B cell (primary cell): ENCODE data around the gene FBXO48. TPM values are rescaled to one million over a fixed set of nuclear protein-coding genes. Genes with fewer than 3 reads are reported as not detected.

Source experiments
- ATAC-seq: fragments of 200-7000 bp; cut with Tn5 transposase; one replicate; pipeline ENCODE4 v1.10.0; 2021; ENCODE audit warnings: low read depth, mild to moderate bottlenecking, moderate number of reproducible peaks, moderate library complexity
- CTCF ChIA-PET: fragments of 350-600 bp; sonication (Branson Sonifier 250); formaldehyde crosslinking; loops from one replicate; lab custom pipeline; 2021; ENCODE audit warnings: antibody characterized with exemption, inconsistent platforms; lab: Charles Lee
- POLR2A ChIA-PET: fragments of 350-600 bp; sonication (Branson Sonifier 250); formaldehyde crosslinking; loops from one replicate; lab custom pipeline; 2021; ENCODE audit warnings: antibody characterized with exemption; lab: Charles Lee
- DNase-seq: peaks from one replicate; pipeline ENCODE4 v3.0.0; 2013
- H2AFZ ChIP-seq: 2 replicates; pipeline ENCODE4 v1.6.1; 2012; ENCODE audit warnings: mild to moderate bottlenecking, low read depth, low read length; ENCODE audit not compliant: insufficient read depth, poor library complexity, severe bottlenecking
- H3K27ac ChIP-seq, 2 donors: 1 replicate in 1 of 2; 2 replicates in 1 of 2; pipeline ENCODE4 v1.5.1; 2012 to 2013; ENCODE audit warnings: low read length in 2 of 2, mild to moderate bottlenecking in 2 of 2, moderate library complexity in 1 of 2
- H3K27me3 ChIP-seq, 4 experiments: fragments of 200-600 bp in 1 of 4; sonication (generic) in 1 of 4; replicated peaks in 1 of 4; 1 replicate in 2 of 4; 2 replicates in 2 of 4; pipeline versions ENCODE4 v1.6.1 to v1.7.0; 2013 to 2016; ENCODE audit warnings: low read length in 3 of 4, mild to moderate bottlenecking in 2 of 4, mixed read lengths in 1 of 4, moderate library complexity in 1 of 4; ENCODE audit not compliant: insufficient read depth in 4 of 4, control insufficient read depth in 3 of 4; ENCODE audit errors: control extremely low read depth in 1 of 4
- H3K36me3 ChIP-seq, 2 experiments: replicated peaks in 1 of 2; 1 replicate in 1 of 2; 2 replicates in 1 of 2; pipeline versions ENCODE4 v1.6.1 to v1.7.1; 2013; ENCODE audit warnings: low read length in 1 of 2; ENCODE audit not compliant: insufficient read depth in 2 of 2, control insufficient read depth in 1 of 2; ENCODE audit errors: control extremely low read depth in 1 of 2, extremely low read depth in 1 of 2
- H3K4me1 ChIP-seq, 2 donors: fragments of 200-600 bp in 1 of 2; sonication (generic) in 1 of 2; 1 replicate in 1 of 2; 2 replicates in 1 of 2; pipeline versions ENCODE4 v1.5.1 to v1.6.1; 2013 to 2017; ENCODE audit warnings: low read length in 2 of 2; ENCODE audit not compliant: control insufficient read depth in 2 of 2, insufficient read depth in 2 of 2
- H3K4me2 ChIP-seq: replicated peaks from 2 replicates; pipeline ENCODE3; 2012; ENCODE audit warnings: mild to moderate bottlenecking, low read depth, low read length; ENCODE audit not compliant: poor library complexity, severe bottlenecking
- H3K4me3 ChIP-seq, 5 experiments: fragments of 200-600 bp in 1 of 5; sonication (generic) in 1 of 5; 1 replicate in 3 of 5; 2 replicates in 2 of 5; pipeline versions ENCODE4 v1.5.1 to v1.7.0; 2011 to 2016; ENCODE audit warnings: low read length in 4 of 5, mild to moderate bottlenecking in 4 of 5, low read depth in 2 of 5, control low read depth in 1 of 5, moderate library complexity in 1 of 5; ENCODE audit not compliant: insufficient read depth in 1 of 5; ENCODE audit errors: control extremely low read depth in 1 of 5, extremely low read depth in 1 of 5
- H3K79me2 ChIP-seq: fragments of 200-600 bp; sonication (generic); one replicate; pipeline ENCODE4 v1.6.0; 2016; ENCODE audit warnings: low read length; ENCODE audit not compliant: control insufficient read depth, insufficient read depth
- H3K9ac ChIP-seq: fragments of 200-600 bp; sonication (generic); 2 replicates; pipeline ENCODE4 v1.6.1; 2017; ENCODE audit warnings: mild to moderate bottlenecking, low read length, moderate library complexity
- H3K9me3 ChIP-seq, 3 donors: one replicate each; pipeline versions ENCODE4 v1.6.1 to v1.7.1; 2013; ENCODE audit warnings: low read length in 2 of 3; ENCODE audit not compliant: control insufficient read depth in 2 of 3, insufficient read depth in 1 of 3; ENCODE audit errors: control extremely low read depth in 1 of 3
- H4K20me1 ChIP-seq: 2 replicates; pipeline ENCODE4 v1.6.0; 2012; ENCODE audit warnings: mild to moderate bottlenecking, low read length; ENCODE audit not compliant: insufficient read depth, control insufficient read depth, poor library complexity, severe bottlenecking
- H3K27ac Mint-ChIP-seq: one replicate; pipeline ENCODE4 v1.8.0; 2021; ENCODE audit warnings: mixed read lengths
- H3K27me3 Mint-ChIP-seq: one replicate; pipeline ENCODE4 v1.8.0; 2021; ENCODE audit warnings: mixed read lengths
- H3K4me1 Mint-ChIP-seq: one replicate; pipeline ENCODE4 v1.8.0; 2021; ENCODE audit warnings: mixed read lengths
- H3K4me3 Mint-ChIP-seq: one replicate; pipeline ENCODE4 v1.8.0; 2021; ENCODE audit warnings: mixed read lengths
- H3K9me3 Mint-ChIP-seq: one replicate; pipeline ENCODE4 v1.8.0; 2022; ENCODE audit warnings: mixed read lengths; ENCODE audit not compliant: insufficient read depth
- CTCF ChIP-seq: fragments of 200-600 bp; IDR thresholded peaks from one replicate; pipeline ENCODE4 v1.8.0; 2022; ENCODE audit warnings: antibody characterized with exemption, mild to moderate bottlenecking
- EZH2 ChIP-seq: IDR thresholded peaks from 2 replicates; pipeline ENCODE4 v1.6.1; 2012; ENCODE audit warnings: borderline replicate concordance, low read depth, mild to moderate bottlenecking, moderate library complexity, low read length; ENCODE audit not compliant: insufficient read depth, poor library complexity, severe bottlenecking
- WGBS: methylation state at CpG from one replicate; pipeline ENCODE4 v1.1.5; 2013; ENCODE audit warnings: missing lambda C conversion rate; ENCODE audit not compliant: insufficient coverage; 5-methylcytosine and 5-hydroxymethylcytosine counted together
- intact Hi-C: fragments of 100-400 bp; cut with micrococcal nuclease; formaldehyde crosslinking; loops from one replicate; pipeline ENCODE4 v1.10.0; 2022
- polyA plus RNA-seq: library from polyadenylated mRNA; depleted of rRNA; stranded (reverse); fragments of >200 nt; gene quantifications from 2 replicates; pipeline ENCODE4 v1.2.3, GENCODE V29; 2012
- total RNA-seq, 2 donors: library from RNA; stranded (reverse); fragments of 120-200 nt in 1 of 2; gene quantifications; 1 replicate in 1 of 2; 2 replicates in 1 of 2; pipeline versions ENCODE4 v1.2.3 to v1.2.4, GENCODE V29; 2013 to 2022

The FBXO48 gene
- total and polyA plus RNA-seq, 2 donors (not counting 1 experiment from before 2014, with no cell fraction given), result 1.5 to 3.2 TPM

DNA sequence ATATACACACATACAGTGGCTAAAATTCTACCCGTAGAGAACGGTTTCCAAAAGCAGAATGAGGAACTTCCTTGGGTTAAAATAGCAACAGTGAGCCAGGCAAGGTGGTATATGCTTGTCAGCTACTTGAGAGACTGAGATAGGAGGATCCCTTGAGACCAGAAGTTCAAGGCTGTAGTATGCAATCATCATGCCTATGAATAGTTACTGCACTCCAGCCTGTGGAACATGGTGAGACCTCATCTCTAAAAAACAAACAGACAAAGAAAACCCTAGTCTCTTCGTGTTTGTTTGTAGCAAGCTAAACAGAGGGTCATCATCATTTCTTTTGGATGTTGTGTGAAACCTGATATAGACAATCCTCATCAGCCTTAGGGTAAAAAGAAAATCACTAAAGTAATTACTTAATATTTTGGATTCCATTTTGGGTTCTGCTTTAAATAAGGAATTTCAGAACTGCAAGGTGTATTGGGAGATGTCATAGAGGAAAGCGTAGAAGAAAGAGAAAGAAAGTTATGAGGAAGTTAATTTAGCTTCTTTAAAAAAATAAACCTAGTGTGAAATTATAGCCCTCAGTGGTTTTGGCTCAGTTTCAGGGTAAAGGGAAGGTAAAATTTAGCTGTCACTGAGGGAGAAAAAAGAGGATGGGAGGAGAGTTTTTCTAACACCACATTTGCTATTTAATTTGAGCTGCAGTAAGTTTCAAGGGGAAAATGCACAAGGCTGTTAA is 55.5 kb downstream of the FBXO48 start:
- Histone ChIP-seq H3K36me3 (no peaks in the 10 kb centered on the region), H3K4me1 (peaks cover 59 to 66% of the 10 kb centered on the region in 2 donors), H3K9me3 (peaks cover 0 to 1% (median 0%) of the 10 kb centered on the region in 3 donors), H3K4me3 (peak overlapping the region; percentile 24 to 60 (median 45)), H3K27me3 (no peaks in the 10 kb centered on the region), H4K20me1 (no peaks in the 10 kb centered on the region), H2AFZ (peak overlapping the region; percentile 29), H3K4me2 (peak overlapping the region; percentile 77), H3K9ac (peak overlapping the region; percentile 60), H3K27ac (peak overlapping the region; percentile 83 to 87), H3K79me2 (no peaks in the 10 kb centered on the region)
- Mint-ChIP-seq H3K4me1 (peaks cover 91% of the 10 kb centered on the region), H3K4me3 (peak overlapping the region; percentile 78), H3K27me3 (no peaks in the 10 kb centered on the region), H3K27ac (peak overlapping the region; percentile 83), H3K9me3 (peaks cover 10% of the 10 kb centered on the region)
- DNase-seq, result peak; percentile 79
- TF ChIP-seq EZH2 (no peak), CTCF (no peak)
- ATAC-seq, result peak; percentile 97
- intact Hi-C loops, result loop anchor here (1.0 kb wide), 5 partner anchors 8 to 49 kb away; no protein-coding TSS in a partner anchor
- ChIA-PET POLR2A (interaction anchor here (0.6 to 1.5 kb wide), 4 partner anchors 8 to 90 kb away, joined by 3 to 9 read pairs (median 6); no protein-coding TSS in a partner anchor), CTCF (interaction anchor here (0.9 to 2.5 kb wide), 12 partner anchors 8 to 289 kb away, joined by 3 to 16 read pairs (median 3); no protein-coding TSS in a partner anchor)
- WGBS, result no CpG with 5 or more reads among the region's 4 CpGs

Other genes starting within 250 kb of the FBXO48 start
- gene PPP3R1, start 214.8 kb downstream of the FBXO48 start, total RNA-seq, result 55.6 and 64.2 TPM in 2 replicates
- 17.9 and 27.3 TPM in 2 replicates for gene PPP3R1, start 214.8 kb downstream of the FBXO48 start, polyA plus RNA-seq
- gene CNRIP1, start 147.3 kb downstream of the FBXO48 start, total RNA-seq, result not detected in 2 replicates
- gene CNRIP1, start 147.3 kb downstream of the FBXO48 start, polyA plus RNA-seq, result not detected in 2 replicates
- gene PLEK, start 102.0 kb downstream of the FBXO48 start, total RNA-seq, result 39.9 and 41.5 TPM in 2 replicates
- 78.3 and 99.4 TPM in 2 replicates for gene PLEK, start 102.0 kb downstream of the FBXO48 start, polyA plus RNA-seq
- 6.3 and 7.4 TPM in 2 replicates for gene APLF, start 291 bp upstream of the FBXO48 start, total RNA-seq
- 1.3 and 2.1 TPM in 2 replicates for gene APLF, start 291 bp upstream of the FBXO48 start, polyA plus RNA-seq
- gene PROKR1, start 176.3 kb upstream of the FBXO48 start, total RNA-seq, result not detected in 2 replicates
- 0.01 TPM in 1 of 2 replicates, not detected in the other for gene PROKR1, start 176.3 kb upstream of the FBXO48 start, polyA plus RNA-seq